ENCODE results near the gene YIPF1. TPM values are rescaled to one million over a fixed set of nuclear protein-coding genes. Genes with fewer than 3 reads are reported as not detected.

The YIPF1 gene
- polyA plus RNA-seq, 4 donors, result 19.0 to 26.2 (median 22.9) TPM

DNA sequence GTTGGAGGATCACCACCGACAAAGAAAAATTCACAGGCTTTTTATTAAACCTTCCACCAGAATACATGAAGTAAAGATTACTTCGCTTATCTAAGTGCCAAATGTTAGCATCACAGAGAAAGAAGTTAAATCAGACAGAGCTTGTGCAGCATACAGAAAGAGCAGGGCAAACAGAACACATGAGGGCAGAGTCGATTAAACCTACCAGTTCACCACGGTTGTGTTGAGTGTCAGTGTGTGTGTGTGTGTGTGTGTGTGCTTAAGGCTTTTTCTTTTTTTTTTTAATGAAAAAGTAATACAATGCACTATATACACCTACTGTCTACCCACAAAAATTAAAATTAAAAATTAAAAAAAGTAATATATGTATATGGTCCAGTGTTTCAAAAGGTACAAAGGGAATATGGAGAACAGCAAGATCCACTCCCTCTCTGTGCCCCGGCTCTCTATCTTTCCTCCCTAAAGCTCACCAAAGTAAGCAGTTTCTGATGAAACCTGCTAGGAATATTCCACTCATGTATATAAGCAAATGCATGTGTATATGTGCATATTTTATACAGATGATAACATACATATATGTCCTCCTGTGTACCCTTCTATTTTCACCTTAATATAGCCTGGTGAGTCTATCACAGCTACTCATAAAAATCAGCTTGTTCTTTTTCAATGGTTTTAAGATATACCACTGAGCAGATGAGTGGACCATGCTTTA, 17.7 kb downstream of the YIPF1 start:
- no peak for FAIRE-seq
- WGBS, 3 donors, result 76 to 89% (median 77%) methylated on average over 5 of the region's 5 CpGs
- H3K4me3 ChIP-seq (ENCODE audit: low read depth in 1 of 3, low read length in 3 of 3), result no peak overlapping the region

DNA sequence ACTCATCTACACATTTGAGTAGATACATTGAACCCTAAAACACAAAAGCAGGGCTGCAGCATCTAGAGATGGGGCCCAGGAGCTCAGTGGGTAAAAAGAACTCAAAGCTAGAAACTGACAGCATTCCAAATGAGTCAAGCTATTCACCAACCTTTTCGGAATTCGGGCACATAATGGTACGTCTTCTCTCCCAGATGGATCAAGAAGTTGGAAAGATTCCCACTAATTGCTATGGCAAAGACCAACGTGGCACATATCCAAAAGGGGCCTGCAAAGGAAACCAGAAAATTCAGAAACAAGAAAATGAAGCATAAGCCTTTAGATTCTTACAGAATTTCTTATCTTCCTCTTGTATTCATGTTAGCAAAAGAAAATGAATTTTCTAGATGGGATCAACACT, 18.4 kb downstream of the YIPF1 start:
- H3K4me3 ChIP-seq (ENCODE audit: low read depth in 1 of 3, low read length in 3 of 3), result no peak overlapping the region
- FAIRE-seq (no peak), DNase-seq (no peak)
- H3K36me3 ChIP-seq (ENCODE audit: control insufficient read depth in 3 of 3, insufficient read depth in 2 of 3, low read depth in 1 of 3, low read length in 3 of 3), result peaks cover 9 to 29% (median 12%) of the 10 kb centered on the region in 3 donors
- 81 to 87% (median 83%) methylated on average over 4 of the region's 4 CpGs for WGBS, 3 donors
- no peak overlapping the region for H3K27ac ChIP-seq (ENCODE audit: low read depth in 1 of 3, low read length in 2 of 3)
- H3K4me1 ChIP-seq (ENCODE audit: control insufficient read depth in 3 of 3, insufficient read depth in 2 of 3, low read depth in 1 of 3, low read length in 2 of 3), result no peaks in the 10 kb centered on the region
- H3K27me3 ChIP-seq (ENCODE audit: control insufficient read depth in 3 of 3, insufficient read depth in 3 of 3, low read length in 3 of 3), result no peaks in the 10 kb centered on the region
- no peaks in the 10 kb centered on the region for H3K9me3 ChIP-seq (ENCODE audit: control insufficient read depth in 2 of 2, insufficient read depth in 1 of 2, low read depth in 1 of 2, low read length in 1 of 2)

More for the DNA sequence above, 17.7 kb downstream of the YIPF1 start:
- H3K27me3 ChIP-seq (ENCODE audit: control insufficient read depth in 3 of 3, insufficient read depth in 3 of 3, low read length in 3 of 3), result no peaks in the 10 kb centered on the region
- H3K36me3 ChIP-seq (ENCODE audit: control insufficient read depth in 3 of 3, insufficient read depth in 2 of 3, low read depth in 1 of 3, low read length in 3 of 3), result peaks cover 9 to 28% (median 12%) of the 10 kb centered on the region in 3 donors
- H3K4me1 ChIP-seq (ENCODE audit: control insufficient read depth in 3 of 3, insufficient read depth in 2 of 3, low read depth in 1 of 3, low read length in 2 of 3), result no peaks in the 10 kb centered on the region
- no peak for DNase-seq
- no peak overlapping the region for H3K27ac ChIP-seq (ENCODE audit: low read depth in 1 of 3, low read length in 2 of 3)
- no peaks in the 10 kb centered on the region for H3K9me3 ChIP-seq (ENCODE audit: control insufficient read depth in 2 of 2, insufficient read depth in 1 of 2, low read depth in 1 of 2, low read length in 1 of 2)

DNA sequence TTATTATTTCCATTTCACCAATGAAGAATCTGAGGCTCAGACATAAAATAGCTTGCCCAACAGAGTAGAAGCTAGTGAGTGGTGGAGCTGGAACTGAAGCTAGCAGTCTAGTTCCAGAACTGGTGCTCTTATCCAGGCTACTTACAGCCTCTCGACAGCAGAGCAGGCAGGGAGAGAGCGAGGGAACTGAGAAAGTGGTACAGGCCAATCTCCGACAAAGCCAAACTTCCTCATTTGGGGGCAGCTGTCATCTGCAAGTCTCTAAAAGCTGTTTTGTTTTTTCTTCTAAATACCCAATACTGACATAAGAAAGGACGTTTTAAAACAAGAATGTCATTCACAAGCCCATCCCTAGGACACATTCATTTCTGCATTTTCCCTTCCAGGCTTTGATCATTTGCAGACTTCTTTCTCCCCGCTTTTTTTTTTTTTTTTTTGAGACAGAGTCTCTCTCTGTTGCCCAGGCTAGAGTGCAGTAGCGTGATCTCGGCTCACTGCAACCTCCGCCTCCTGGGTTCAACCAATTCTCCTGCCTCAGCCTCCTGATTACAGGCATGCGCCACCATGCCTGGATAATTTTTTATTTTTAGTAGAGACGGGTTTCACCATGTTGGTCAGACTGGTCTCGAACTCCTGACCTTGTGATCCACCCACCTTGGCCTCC, 20.0 kb downstream of the YIPF1 start:
- H3K4me3 ChIP-seq (ENCODE audit: low read depth in 1 of 3, low read length in 3 of 3), result no peak overlapping the region
- H3K27ac ChIP-seq (ENCODE audit: low read depth in 1 of 3, low read length in 2 of 3), result no peak overlapping the region
- no peaks in the 10 kb centered on the region for H3K27me3 ChIP-seq (ENCODE audit: control insufficient read depth in 3 of 3, insufficient read depth in 3 of 3, low read length in 3 of 3)
- DNase-seq (no peak), FAIRE-seq (no peak)
- peaks cover 8 to 31% (median 16%) of the 10 kb centered on the region in 3 donors for H3K36me3 ChIP-seq (ENCODE audit: control insufficient read depth in 3 of 3, insufficient read depth in 2 of 3, low read depth in 1 of 3, low read length in 3 of 3)
- H3K4me1 ChIP-seq (ENCODE audit: control insufficient read depth in 3 of 3, insufficient read depth in 2 of 3, low read depth in 1 of 3, low read length in 2 of 3), result no peaks in the 10 kb centered on the region
- H3K9me3 ChIP-seq (ENCODE audit: control insufficient read depth in 2 of 2, insufficient read depth in 1 of 2, low read depth in 1 of 2, low read length in 1 of 2), result no peaks in the 10 kb centered on the region
- 86 to 97% (median 95%) methylated on average over 11 of the region's 11 CpGs for WGBS, 3 donors

- peaks cover 8 to 32% (median 16%) of the 10 kb centered on the region in 3 donors for H3K36me3 ChIP-seq (ENCODE audit: control insufficient read depth in 3 of 3, insufficient read depth in 2 of 3, low read depth in 1 of 3, low read length in 3 of 3)
- FAIRE-seq, result no peak
- WGBS, 3 donors, result 12 to 58% (median 29%) methylated on average over 1 of the region's 1 CpG
Measured at GRCh38 chr1:53868565-53868964, 21.0 kb downstream of the YIPF1 start.

GRCh38 chr1:53862507-53862906, 27.1 kb downstream of the YIPF1 start:
- H3K36me3 ChIP-seq (ENCODE audit: control insufficient read depth in 3 of 3, insufficient read depth in 2 of 3, low read depth in 1 of 3, low read length in 3 of 3), result peaks cover 7 to 34% (median 9%) of the 10 kb centered on the region in 3 donors
- H3K27ac ChIP-seq (ENCODE audit: low read depth in 1 of 3, low read length in 2 of 3), result no peak overlapping the region
- no peak for DNase-seq
- H3K9me3 ChIP-seq (ENCODE audit: control insufficient read depth in 2 of 2, insufficient read depth in 1 of 2, low read depth in 1 of 2, low read length in 1 of 2), result no peaks in the 10 kb centered on the region
- no peak for FAIRE-seq
- 74 to 90% (median 76%) methylated on average over 7 of the region's 7 CpGs for WGBS, 3 donors
- no peaks in the 10 kb centered on the region for H3K4me1 ChIP-seq (ENCODE audit: control insufficient read depth in 3 of 3, insufficient read depth in 2 of 3, low read depth in 1 of 3, low read length in 2 of 3)
- no peak overlapping the region for H3K4me3 ChIP-seq (ENCODE audit: low read depth in 1 of 3, low read length in 3 of 3)
- H3K27me3 ChIP-seq (ENCODE audit: control insufficient read depth in 3 of 3, insufficient read depth in 3 of 3, low read length in 3 of 3), result no peaks in the 10 kb centered on the region

More at GRCh38 chr1:53868565-53868964, 21.0 kb downstream of the YIPF1 start:
- no peaks in the 10 kb centered on the region for H3K9me3 ChIP-seq (ENCODE audit: control insufficient read depth in 2 of 2, insufficient read depth in 1 of 2, low read depth in 1 of 2, low read length in 1 of 2)
- H3K4me3 ChIP-seq (ENCODE audit: low read depth in 1 of 3, low read length in 3 of 3), result no peak overlapping the region
- no peaks in the 10 kb centered on the region for H3K27me3 ChIP-seq (ENCODE audit: control insufficient read depth in 3 of 3, insufficient read depth in 3 of 3, low read length in 3 of 3)
- H3K4me1 ChIP-seq (ENCODE audit: control insufficient read depth in 3 of 3, insufficient read depth in 2 of 3, low read depth in 1 of 3, low read length in 2 of 3), result no peaks in the 10 kb centered on the region
- peak in 1 of 2 donors; percentile 80 for DNase-seq
- no peak overlapping the region for H3K27ac ChIP-seq (ENCODE audit: low read depth in 1 of 3, low read length in 2 of 3)

- Histone ChIP-seq H3K27me3 (ENCODE audit: control insufficient read depth in 3 of 3, insufficient read depth in 3 of 3, low read length in 3 of 3) (no peaks in the 10 kb centered on the region), H3K36me3 (ENCODE audit: control insufficient read depth in 3 of 3, insufficient read depth in 2 of 3, low read depth in 1 of 3, low read length in 3 of 3) (peaks cover 4 to 43% (median 10%) of the 10 kb centered on the region in 3 donors), H3K27ac (ENCODE audit: low read depth in 1 of 3, low read length in 2 of 3) (no peak overlapping the region), H3K9me3 (ENCODE audit: control insufficient read depth in 2 of 2, insufficient read depth in 1 of 2, low read depth in 1 of 2, low read length in 1 of 2) (no peaks in the 10 kb centered on the region), H3K4me3 (ENCODE audit: low read depth in 1 of 3, low read length in 3 of 3) (no peak overlapping the region), H3K4me1 (ENCODE audit: control insufficient read depth in 3 of 3, insufficient read depth in 2 of 3, low read depth in 1 of 3, low read length in 2 of 3) (no peaks in the 10 kb centered on the region)
- DNase-seq (peak; percentile 66 to 71), FAIRE-seq (no peak)
Measured at GRCh38 chr1:53860967-53861411, 28.6 kb downstream of the YIPF1 start.

GRCh38 chr1:53851571-53852285, 37.9 kb downstream of the YIPF1 start:
- H3K27ac ChIP-seq (ENCODE audit: low read depth in 1 of 3, low read length in 2 of 3), result no peak overlapping the region
- no peak for FAIRE-seq
- no peaks in the 10 kb centered on the region for H3K9me3 ChIP-seq (ENCODE audit: control insufficient read depth in 2 of 2, insufficient read depth in 1 of 2, low read depth in 1 of 2, low read length in 1 of 2)
- 91 to 93% (median 92%) methylated on average over 9 of the region's 9 CpGs for WGBS, 3 donors
- no peak for DNase-seq
- H3K4me1 ChIP-seq (ENCODE audit: control insufficient read depth in 3 of 3, insufficient read depth in 2 of 3, low read depth in 1 of 3, low read length in 2 of 3), result no peaks in the 10 kb centered on the region
- H3K36me3 ChIP-seq (ENCODE audit: control insufficient read depth in 3 of 3, insufficient read depth in 2 of 3, low read depth in 1 of 3, low read length in 3 of 3), result peaks cover 4 to 21% (median 9%) of the 10 kb centered on the region in 3 donors
- H3K27me3 ChIP-seq (ENCODE audit: control insufficient read depth in 3 of 3, insufficient read depth in 3 of 3, low read length in 3 of 3), result no peaks in the 10 kb centered on the region
- H3K4me3 ChIP-seq (ENCODE audit: low read depth in 1 of 3, low read length in 3 of 3), result no peak overlapping the region

- Histone ChIP-seq H3K27ac (ENCODE audit: low read depth in 1 of 3, low read length in 2 of 3) (no peak overlapping the region), H3K36me3 (ENCODE audit: control insufficient read depth in 3 of 3, insufficient read depth in 2 of 3, low read depth in 1 of 3, low read length in 3 of 3) (peaks cover 4 to 11% (median 9%) of the 10 kb centered on the region in 3 donors), H3K4me1 (ENCODE audit: control insufficient read depth in 3 of 3, insufficient read depth in 2 of 3, low read depth in 1 of 3, low read length in 2 of 3) (no peaks in the 10 kb centered on the region), H3K9me3 (ENCODE audit: control insufficient read depth in 2 of 2, insufficient read depth in 1 of 2, low read depth in 1 of 2, low read length in 1 of 2) (no peaks in the 10 kb centered on the region), H3K4me3 (ENCODE audit: low read depth in 1 of 3, low read length in 3 of 3) (no peak overlapping the region), H3K27me3 (ENCODE audit: control insufficient read depth in 3 of 3, insufficient read depth in 3 of 3, low read length in 3 of 3) (no peaks in the 10 kb centered on the region)
- WGBS, 3 donors, result 86 to 89% (median 88%) methylated on average over 7 of the region's 7 CpGs
- DNase-seq (no peak), FAIRE-seq (no peak)
Measured at GRCh38 chr1:53850082-53850673, 39.4 kb downstream of the YIPF1 start.
